ENCODE results near the gene LGALS3.

The LGALS3 gene

GRCh38 chr14:55129086-55129427, at the start of gene LGALS3:
Gene LGALS3, plus strand, starts transcription at chr14:55129252. Its CDS starts 8,122 bp downstream, at chr14:55137374.
- TF ChIP-seq REST (IDR thresholded peaks at IDR 0.05; ENCODE audit: low read depth): no peak
- TF ChIP-seq ZBTB7A (IDR thresholded peaks at IDR 0.05; ENCODE audit: low read depth): 0 out of 2 replicates have a peak, but pooled peaks have one; percentile 9
- no peak for TF ChIP-seq FOXM1 (IDR thresholded peaks at IDR 0.05; ENCODE audit: borderline replicate concordance, low read depth)

- TF ChIP-seq CEBPB (IDR thresholded peaks at IDR 0.05): no peak
- TF ChIP-seq ZBTB7A (IDR thresholded peaks at IDR 0.05; ENCODE audit: low read depth): no peak
- TF ChIP-seq EP300 (IDR thresholded peaks at IDR 0.05; ENCODE audit: borderline replicate concordance): no peak
- no peak for TF ChIP-seq REST (IDR thresholded peaks at IDR 0.05; ENCODE audit: low read depth)
- TF ChIP-seq EGR1 (IDR thresholded peaks at IDR 0.05): no peak
- TF ChIP-seq RAD21 (IDR thresholded peaks at IDR 0.05; ENCODE audit: low read depth): no peak
- TF ChIP-seq TCF12 (IDR thresholded peaks at IDR 0.05; ENCODE audit: low read depth): no peak
- no peak for TF ChIP-seq NFIC (IDR thresholded peaks at IDR 0.05)
- TF ChIP-seq TEAD4 (IDR thresholded peaks at IDR 0.05): no peak
- no peak for TF ChIP-seq TAF1 (IDR thresholded peaks at IDR 0.05; ENCODE audit: low read depth)
- TF ChIP-seq, protein P1, sequence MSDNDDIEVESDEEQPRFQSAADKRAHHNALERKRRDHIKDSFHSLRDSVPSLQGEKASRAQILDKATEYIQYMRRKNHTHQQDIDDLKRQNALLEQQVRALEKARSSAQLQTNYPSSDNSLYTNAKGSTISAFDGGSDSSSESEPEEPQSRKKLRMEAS (IDR thresholded peaks at IDR 0.05): no peak
- no peak for TF ChIP-seq FOXM1 (IDR thresholded peaks at IDR 0.05; ENCODE audit: borderline replicate concordance, low read depth)
- TF ChIP-seq CREB1 (IDR thresholded peaks at IDR 0.05; ENCODE audit: low read depth): no peak
- TF ChIP-seq, protein P2, sequence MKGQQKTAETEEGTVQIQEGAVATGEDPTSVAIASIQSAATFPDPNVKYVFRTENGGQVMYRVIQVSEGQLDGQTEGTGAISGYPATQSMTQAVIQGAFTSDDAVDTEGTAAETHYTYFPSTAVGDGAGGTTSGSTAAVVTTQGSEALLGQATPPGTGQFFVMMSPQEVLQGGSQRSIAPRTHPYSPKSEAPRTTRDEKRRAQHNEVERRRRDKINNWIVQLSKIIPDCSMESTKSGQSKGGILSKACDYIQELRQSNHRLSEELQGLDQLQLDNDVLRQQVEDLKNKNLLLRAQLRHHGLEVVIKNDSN (IDR thresholded peaks at IDR 0.05): no peak
- TF ChIP-seq YY1 (IDR thresholded peaks at IDR 0.05; ENCODE audit: low read depth): no peak
These were observed 44.5 kb upstream of the LGALS3 start for GRCh38 chr14:55084401-55085059.

DNA sequence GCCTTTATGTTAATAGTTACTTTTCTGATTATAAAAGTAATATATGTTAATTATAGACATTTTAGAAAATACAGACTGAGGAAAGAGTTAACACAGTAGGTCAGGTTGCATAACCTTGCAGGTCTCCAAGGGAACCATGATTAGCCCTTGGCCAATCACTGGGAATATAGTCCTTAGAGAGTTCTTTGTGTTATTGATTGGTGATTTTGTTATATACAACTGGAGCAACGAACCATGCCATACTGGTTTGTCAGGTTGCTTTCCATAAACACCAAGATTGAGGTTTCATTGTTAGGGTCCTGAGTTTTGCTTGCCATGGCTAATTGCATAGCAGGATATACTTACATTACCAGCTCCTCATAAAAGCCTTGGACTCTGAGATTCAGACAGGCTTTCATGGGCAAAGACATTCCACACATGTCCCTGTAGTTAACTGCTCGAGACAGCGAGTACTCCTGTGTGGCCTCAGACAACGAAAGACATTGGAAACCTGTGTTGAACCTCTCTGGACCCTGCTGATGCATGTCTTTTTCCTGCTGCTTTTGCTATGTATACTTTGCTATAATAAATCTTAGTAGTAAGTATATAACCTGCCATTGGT, 43.9 kb upstream of the LGALS3 start:
- TF ChIP-seq TEAD4 (IDR thresholded peaks at IDR 0.05): no peak
- TF ChIP-seq CEBPB (IDR thresholded peaks at IDR 0.05): peak; percentile 66
- no peak for TF ChIP-seq RAD21 (IDR thresholded peaks at IDR 0.05; ENCODE audit: low read depth)
- no peak for TF ChIP-seq TAF1 (IDR thresholded peaks at IDR 0.05; ENCODE audit: low read depth)

DNA sequence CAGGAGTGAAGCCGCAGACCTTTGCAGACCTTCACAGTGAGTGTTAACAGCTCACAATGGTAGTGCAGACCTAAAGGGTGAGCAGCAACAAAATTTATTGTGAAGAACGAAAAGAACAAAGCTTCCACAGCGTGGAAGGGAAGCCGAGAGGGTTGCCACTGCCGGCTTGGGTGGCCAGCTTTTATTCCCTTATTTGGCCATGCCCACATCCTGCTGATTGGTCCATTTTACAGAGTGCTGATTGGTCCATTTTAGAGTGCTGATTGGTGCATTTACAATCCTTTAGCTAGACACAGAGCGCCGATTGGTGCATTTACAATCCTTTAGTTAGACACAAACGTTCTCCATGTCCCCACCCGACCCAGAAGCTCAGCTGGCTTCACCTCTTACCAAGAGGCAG, 42.1 kb upstream of the LGALS3 start:
- TF ChIP-seq ZBTB7A (IDR thresholded peaks at IDR 0.05; ENCODE audit: low read depth): no peak

GRCh38 chr14:55088356-55088755, 40.7 kb upstream of the LGALS3 start:
- TF ChIP-seq NFIC (IDR thresholded peaks at IDR 0.05) (no peak), RAD21 (IDR thresholded peaks at IDR 0.05; ENCODE audit: low read depth) (no peak), ZBTB7A (IDR thresholded peaks at IDR 0.05; ENCODE audit: low read depth) (no peak), REST (IDR thresholded peaks at IDR 0.05; ENCODE audit: low read depth) (no peak), EGR1 (IDR thresholded peaks at IDR 0.05) (no peak), CEBPB (IDR thresholded peaks at IDR 0.05) (no peak), TAF1 (IDR thresholded peaks at IDR 0.05; ENCODE audit: low read depth) (no peak), TCF12 (IDR thresholded peaks at IDR 0.05; ENCODE audit: low read depth) (no peak), YY1 (IDR thresholded peaks at IDR 0.05; ENCODE audit: low read depth) (no peak), EP300 (IDR thresholded peaks at IDR 0.05; ENCODE audit: borderline replicate concordance) (no peak)
- TF ChIP-seq, protein P1 (IDR thresholded peaks at IDR 0.05): no peak
- TF ChIP-seq, protein P2 (IDR thresholded peaks at IDR 0.05): no peak

All from Ishikawa (cell line).